Panc1 (cell line): Measurements from ENCODE around the gene MRPS35.

Source experiments
- POLR2AphosphoS5 ChIP-seq: IDR thresholded peaks from 2 replicates; pipeline ENCODE4 v1.6.1; 2012; ENCODE audit warnings: mild to moderate bottlenecking, low read depth, low read length, moderate library complexity
- REST ChIP-seq, 2 experiments: IDR thresholded peaks; 2 replicates each; pipeline ENCODE4 v1.6.1; 2011 to 2012; ENCODE audit warnings: low read depth in 2 of 2, control low read depth in 1 of 2, low read length in 1 of 2, mild to moderate bottlenecking in 1 of 2, moderate library complexity in 1 of 2; ENCODE audit not compliant: insufficient read depth in 1 of 2
- SIN3A ChIP-seq: IDR thresholded peaks from 2 replicates; pipeline ENCODE4 v1.6.1; 2012; ENCODE audit warnings: low read depth, mild to moderate bottlenecking, low read length, moderate library complexity, borderline replicate concordance; ENCODE audit not compliant: insufficient read depth
- TCF7L2 ChIP-seq: IDR thresholded peaks from 2 replicates; pipeline ENCODE4 v1.6.1; 2011; ENCODE audit warnings: mild to moderate bottlenecking, low read depth, low read length, inconsistent platforms
- TF ChIP-seq, protein P1 (sequence below): fragments of 450-650 bp; IDR thresholded peaks from 2 replicates; pipeline ENCODE4 v1.5.1; 2017; ENCODE audit warnings: mild to moderate bottlenecking

DNA sequence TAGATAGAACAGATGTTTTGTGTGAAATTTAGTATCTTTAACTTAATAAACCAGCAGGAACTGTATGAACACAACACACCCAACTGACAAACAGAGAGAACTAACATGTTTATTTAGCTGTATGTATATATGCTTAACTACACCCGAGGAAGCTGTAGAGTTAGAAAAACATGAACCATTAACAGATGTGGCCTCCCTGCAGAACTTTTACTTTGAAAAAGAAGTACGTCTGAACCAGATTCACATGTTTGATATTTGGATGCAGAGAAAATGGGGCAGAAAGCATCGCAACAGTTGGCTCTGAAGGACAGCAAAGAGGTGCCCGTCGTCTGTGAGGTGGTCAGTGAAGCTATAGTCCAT lies 14.4 kb upstream of the MRPS35 start, which contains the start of gene REP15:
- TF ChIP-seq, protein P1, sequence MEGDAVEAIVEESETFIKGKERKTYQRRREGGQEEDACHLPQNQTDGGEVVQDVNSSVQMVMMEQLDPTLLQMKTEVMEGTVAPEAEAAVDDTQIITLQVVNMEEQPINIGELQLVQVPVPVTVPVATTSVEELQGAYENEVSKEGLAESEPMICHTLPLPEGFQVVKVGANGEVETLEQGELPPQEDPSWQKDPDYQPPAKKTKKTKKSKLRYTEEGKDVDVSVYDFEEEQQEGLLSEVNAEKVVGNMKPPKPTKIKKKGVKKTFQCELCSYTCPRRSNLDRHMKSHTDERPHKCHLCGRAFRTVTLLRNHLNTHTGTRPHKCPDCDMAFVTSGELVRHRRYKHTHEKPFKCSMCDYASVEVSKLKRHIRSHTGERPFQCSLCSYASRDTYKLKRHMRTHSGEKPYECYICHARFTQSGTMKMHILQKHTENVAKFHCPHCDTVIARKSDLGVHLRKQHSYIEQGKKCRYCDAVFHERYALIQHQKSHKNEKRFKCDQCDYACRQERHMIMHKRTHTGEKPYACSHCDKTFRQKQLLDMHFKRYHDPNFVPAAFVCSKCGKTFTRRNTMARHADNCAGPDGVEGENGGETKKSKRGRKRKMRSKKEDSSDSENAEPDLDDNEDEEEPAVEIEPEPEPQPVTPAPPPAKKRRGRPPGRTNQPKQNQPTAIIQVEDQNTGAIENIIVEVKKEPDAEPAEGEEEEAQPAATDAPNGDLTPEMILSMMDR, result no peak
- no peak for TF ChIP-seq POLR2AphosphoS5
- TF ChIP-seq TCF7L2, result no peak
- no peak for TF ChIP-seq SIN3A
- no peak for TF ChIP-seq REST (IDR thresholded peaks at IDR 0.05; ENCODE audit: insufficient read depth in 1 of 2, low read depth in 2 of 2, low read length in 1 of 2)
